Gastrocnemius medialis (tissue), 4 donors: ENCODE results near the gene KLK2. TPM values are rescaled to one million over a fixed set of nuclear protein-coding genes. Genes with fewer than 3 reads are reported as not detected.

Experiments used
- ATAC-seq, 2 donors: fragments of 150-250 bp; one replicate each; pipeline ENCODE4 v1.9.1; 2016
- DNase-seq, 2 donors: peaks; one replicate each; pipeline ENCODE4 v3.0.0-alpha.2; 2019
- H3K27ac ChIP-seq, 4 donors: fragments of 200-600 bp; sonication (generic); 1 replicate in 1 of 4; 2 replicates in 3 of 4; pipeline ENCODE4 v1.5.1; 2016 to 2018; ENCODE audit warnings: mild to moderate bottlenecking in 2 of 4, moderate library complexity in 1 of 4
- H3K27me3 ChIP-seq, 3 donors: fragments of 200-600 bp; sonication (generic) in 2 of 3; 1 replicate in 1 of 3; 2 replicates in 2 of 3; pipeline versions ENCODE4 v1.5.1 to v1.6.0; 2016 to 2019; ENCODE audit warnings: mild to moderate bottlenecking in 1 of 3, moderate library complexity in 1 of 3
- H3K36me3 ChIP-seq, 2 donors: fragments of 200-600 bp; sonication (generic) in 1 of 2; one replicate each; pipeline ENCODE4 v1.5.1; 2017 to 2018
- H3K4me1 ChIP-seq, 2 donors: fragments of 200-600 bp; sonication (generic) in 1 of 2; one replicate each; pipeline ENCODE4 v1.5.1; 2016 to 2017; ENCODE audit warnings: mild to moderate bottlenecking in 2 of 2
- H3K4me3 ChIP-seq, 4 donors: fragments of 200-600 bp; sonication (generic) in 3 of 4; 1 replicate in 1 of 4; 2 replicates in 3 of 4; pipeline ENCODE4 v1.5.1; 2016 to 2019; ENCODE audit warnings: mild to moderate bottlenecking in 2 of 4
- H3K9me3 ChIP-seq, 3 donors: fragments of 200-600 bp; sonication (generic) in 2 of 3; 1 replicate in 1 of 3; 2 replicates in 2 of 3; pipeline ENCODE4 v1.5.1; 2016 to 2019
- CTCF ChIP-seq, 5 experiments: fragments of 450-650 bp in 3 of 5; fragments of 200-600 bp in 2 of 5; sonication (generic) in 2 of 5; IDR thresholded peaks in 4 of 5; conservative IDR thresholded peaks in 1 of 5; 1 replicate in 4 of 5; 2 replicates in 1 of 5; pipeline ENCODE4 v1.5.1; 2016 to 2019; ENCODE audit warnings: antibody characterized with exemption in 5 of 5, mild to moderate bottlenecking in 3 of 5, moderate library complexity in 3 of 5
- POLR2A ChIP-seq, 2 donors: fragments of 450-650 bp; IDR thresholded peaks; one replicate each; pipeline ENCODE4 v1.6.1; 2017; ENCODE audit warnings: antibody characterized with exemption in 2 of 2, mild to moderate bottlenecking in 2 of 2, moderate library complexity in 2 of 2
- in situ Hi-C, 4 donors: fragments of 200-750 bp; cut with MboI; loops; one replicate each; pipeline versions ENCODE4 v1.15.0 to v1.8.0; 2017; ENCODE audit warnings: low sequenced_read_pairs in 4 of 4
- intact Hi-C: fragments of 100-400 bp; cut with DNase I; formaldehyde crosslinking; loops from one replicate; pipeline ENCODE4 v1.15.1; 2023; ENCODE audit warnings: low total_unique reads
- total RNA-seq, 4 donors: library from RNA; depleted of rRNA; stranded (reverse); fragments of >200 nt; gene quantifications; one replicate each; pipeline versions ENCODE4 v1.1.0 to v1.2.3, GENCODE V29; 2016

KLK2 gene
- total RNA-seq, 4 donors from 2014 or later: not detected

DNA sequence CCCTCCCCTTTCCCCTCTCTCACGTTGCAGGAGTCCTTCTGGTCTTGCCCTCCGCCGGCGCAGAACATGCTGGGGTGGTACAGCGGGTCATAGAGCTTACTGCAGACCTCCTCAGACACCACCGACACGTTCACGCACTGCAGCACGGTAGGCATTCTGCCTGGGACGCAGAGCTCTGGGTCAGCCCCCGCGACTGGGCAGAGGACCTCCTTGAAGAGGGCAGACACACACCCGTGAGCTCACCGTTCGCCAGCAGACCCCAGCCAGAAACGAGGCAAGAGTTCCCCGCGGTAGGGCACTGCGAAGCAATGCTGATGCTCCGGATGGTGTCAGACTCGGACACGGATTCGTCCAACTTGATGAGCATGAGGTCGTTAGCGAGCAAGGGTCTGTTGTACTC is 35.1 kb downstream of the KLK2 start:
- DNase-seq: no peak
- Histone ChIP-seq H3K27me3 (peaks cover 22 to 31% (median 26%) of the 10 kb centered on the region in 3 donors), H3K36me3 (no peaks in the 10 kb centered on the region), H3K4me3 (no peak overlapping the region), H3K27ac (no peak overlapping the region), H3K9me3 (no peaks in the 10 kb centered on the region), H3K4me1 (no peaks in the 10 kb centered on the region)
- intact Hi-C loops: no loop called here
- TF ChIP-seq POLR2A (IDR thresholded peaks at IDR 0.05) (no peak), CTCF (IDR thresholded peaks at IDR 0.05 in 4 of 5, conservative IDR thresholded peaks at IDR 0.05 in 1 of 5) (no peak)
- in situ Hi-C loops: no loop called here
- no peak for ATAC-seq

GRCh38 chr19:50909240-50910070 is 36.2 kb downstream of the KLK2 start:
- intact Hi-C loops: no loop called here
- TF ChIP-seq POLR2A (IDR thresholded peaks at IDR 0.05): no peak
- no peak for TF ChIP-seq CTCF (IDR thresholded peaks at IDR 0.05 in 4 of 5, conservative IDR thresholded peaks at IDR 0.05 in 1 of 5)
- H3K27me3 ChIP-seq: peaks cover 22 to 31% (median 26%) of the 10 kb centered on the region in 3 donors

DNA sequence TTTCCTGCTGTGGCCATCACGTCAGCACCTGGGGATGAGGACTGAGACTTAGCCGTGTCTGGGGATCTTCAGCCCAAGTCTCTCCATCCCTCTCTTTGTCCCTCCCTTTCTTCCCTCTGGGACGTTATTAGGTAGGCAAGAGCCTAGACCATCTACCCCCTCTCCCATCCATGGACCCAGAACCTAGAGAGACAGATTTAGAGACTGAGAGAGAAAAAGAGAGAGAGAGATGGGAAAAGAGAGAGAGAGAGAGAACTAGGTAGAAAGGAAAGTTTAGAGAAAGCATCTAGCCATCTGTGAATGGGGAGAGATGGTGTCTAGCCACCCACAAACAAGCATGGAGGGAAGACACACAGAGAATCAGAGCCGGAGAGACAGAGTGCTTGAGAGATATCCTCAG is 37.5 kb downstream of the KLK2 start:
- no peak for TF ChIP-seq POLR2A (IDR thresholded peaks at IDR 0.05)
- TF ChIP-seq CTCF (IDR thresholded peaks at IDR 0.05 in 4 of 5, conservative IDR thresholded peaks at IDR 0.05 in 1 of 5): no peak
- no peak for DNase-seq
- in situ Hi-C loops (no loop called here), intact Hi-C loops (no loop called here)
- H3K4me1 ChIP-seq: no peaks in the 10 kb centered on the region
- no peaks in the 10 kb centered on the region for H3K9me3 ChIP-seq
- no peak overlapping the region for H3K4me3 ChIP-seq
- H3K27ac ChIP-seq: no peak overlapping the region
- H3K27me3 ChIP-seq: peaks cover 22 to 31% (median 26%) of the 10 kb centered on the region in 3 donors
- no peak for ATAC-seq
- no peaks in the 10 kb centered on the region for H3K36me3 ChIP-seq

More at GRCh38 chr19:50909240-50910070, 36.2 kb downstream of the KLK2 start:
- Histone ChIP-seq H3K4me3 (no peak overlapping the region), H3K4me1 (no peaks in the 10 kb centered on the region), H3K9me3 (no peaks in the 10 kb centered on the region), H3K27ac (no peak overlapping the region), H3K36me3 (no peaks in the 10 kb centered on the region)
- in situ Hi-C loops: no loop called here
- no peak for DNase-seq
- no peak for ATAC-seq

DNA sequence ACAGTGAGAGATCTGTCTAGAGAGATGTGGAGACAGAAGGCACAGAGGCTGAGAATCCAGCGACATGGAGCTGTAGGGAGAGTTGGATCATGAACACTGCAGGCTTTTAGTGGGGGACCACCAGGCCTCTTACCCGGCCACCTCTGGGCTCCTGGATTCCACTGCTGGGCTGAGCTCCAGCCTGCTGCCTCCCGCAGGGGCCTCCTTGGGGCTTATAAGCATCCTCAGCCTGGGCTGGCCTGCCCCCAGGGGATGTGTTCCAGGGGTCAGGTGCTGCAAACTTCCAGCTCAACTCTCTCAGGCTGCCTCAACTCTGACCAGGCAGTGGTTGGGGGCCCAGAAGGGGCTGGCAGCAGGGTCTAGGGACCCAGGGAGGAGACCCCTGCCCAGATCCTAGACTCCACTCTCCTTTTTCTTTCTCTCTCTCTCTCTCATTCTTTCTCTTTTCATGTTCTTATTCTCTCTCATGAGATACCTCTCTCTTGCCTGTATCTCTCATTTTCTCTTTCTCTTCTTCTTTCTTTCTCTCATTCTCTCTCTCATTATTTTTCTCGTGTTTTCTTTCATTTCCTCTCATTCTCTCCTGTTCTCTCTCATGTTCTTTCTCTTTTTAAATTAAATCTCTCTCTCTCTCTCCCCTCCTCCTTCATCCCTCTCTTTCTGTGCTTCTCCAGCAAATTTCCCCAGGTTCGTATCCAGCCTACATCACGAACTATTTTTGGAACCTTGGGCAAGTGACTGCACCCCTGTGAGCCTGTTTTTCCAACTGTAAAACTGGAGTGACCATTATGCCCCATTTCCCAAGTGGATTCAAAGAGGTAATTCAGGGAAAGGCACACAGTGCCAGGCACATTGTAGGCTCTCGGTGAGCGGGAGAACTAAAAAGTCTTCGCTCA is 38.2 kb downstream of the KLK2 start, which contains the start of gene KLK4:
TSS of gene KLK4 (minus strand) at position 190 of the 896 bp plus-strand sequence. CDS start 657 bp downstream, outside the sequence.
- intact Hi-C loops: no loop called here
- Histone ChIP-seq H3K9me3 (no peaks in the 10 kb centered on the region), H3K27ac (no peak within 1 kb of the TSS), H3K27me3 (peaks cover 22 to 35% (median 26%) of the 10 kb centered on the region in 3 donors), H3K4me3 (no peak within 1 kb of the TSS), H3K36me3 (no peaks in the 10 kb centered on the region), H3K4me1 (no peaks in the 10 kb centered on the region)
- TF ChIP-seq POLR2A (IDR thresholded peaks at IDR 0.05): no peak
- TF ChIP-seq CTCF (IDR thresholded peaks at IDR 0.05 in 4 of 5, conservative IDR thresholded peaks at IDR 0.05 in 1 of 5): no peak
- in situ Hi-C loops: no loop called here
- no peak for DNase-seq
- ATAC-seq: no peak
